ENCODE measurements around the gene CPN1.

- TF ChIP-seq POLR2AphosphoS5 (IDR thresholded peaks at IDR 0.05) (no peak), POLR2A (IDR thresholded peaks at IDR 0.05) (no peak)
- TF ChIP-seq, protein P1, sequence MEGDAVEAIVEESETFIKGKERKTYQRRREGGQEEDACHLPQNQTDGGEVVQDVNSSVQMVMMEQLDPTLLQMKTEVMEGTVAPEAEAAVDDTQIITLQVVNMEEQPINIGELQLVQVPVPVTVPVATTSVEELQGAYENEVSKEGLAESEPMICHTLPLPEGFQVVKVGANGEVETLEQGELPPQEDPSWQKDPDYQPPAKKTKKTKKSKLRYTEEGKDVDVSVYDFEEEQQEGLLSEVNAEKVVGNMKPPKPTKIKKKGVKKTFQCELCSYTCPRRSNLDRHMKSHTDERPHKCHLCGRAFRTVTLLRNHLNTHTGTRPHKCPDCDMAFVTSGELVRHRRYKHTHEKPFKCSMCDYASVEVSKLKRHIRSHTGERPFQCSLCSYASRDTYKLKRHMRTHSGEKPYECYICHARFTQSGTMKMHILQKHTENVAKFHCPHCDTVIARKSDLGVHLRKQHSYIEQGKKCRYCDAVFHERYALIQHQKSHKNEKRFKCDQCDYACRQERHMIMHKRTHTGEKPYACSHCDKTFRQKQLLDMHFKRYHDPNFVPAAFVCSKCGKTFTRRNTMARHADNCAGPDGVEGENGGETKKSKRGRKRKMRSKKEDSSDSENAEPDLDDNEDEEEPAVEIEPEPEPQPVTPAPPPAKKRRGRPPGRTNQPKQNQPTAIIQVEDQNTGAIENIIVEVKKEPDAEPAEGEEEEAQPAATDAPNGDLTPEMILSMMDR (IDR thresholded peaks at IDR 0.05 in 8 of 11, conservative IDR thresholded peaks at IDR 0.05 in 3 of 11): no peak
Measured at GRCh38 chr10:100045592-100045991, 36.1 kb downstream of the CPN1 start.
